Activated CD4-positive, alpha-beta T cell treated with anti-CD3 and anti-CD28 coated beads for 36 hours (primary cell): ENCODE results near the gene CYTH1. TPM values are rescaled to one million over a fixed set of nuclear protein-coding genes. Genes with fewer than 3 reads are reported as not detected.
A peak's percentile ranks its signal among the peaks of the same experiment; 100 is the strongest.

Source experiments
- ATAC-seq: fragments of 200-7000 bp; cut with Tn5 transposase; one replicate; pipeline ENCODE4 v1.10.0; 2021; ENCODE audit warnings: mild to moderate bottlenecking, moderate library complexity
- CTCF ChIA-PET: fragments of 350-600 bp; sonication (Branson Sonifier 250); formaldehyde crosslinking; loops from one replicate; lab custom pipeline; 2021; ENCODE audit warnings: antibody characterized with exemption; lab: Charles Lee
- POLR2A ChIA-PET: fragments of 350-600 bp; sonication (Branson Sonifier 250); formaldehyde crosslinking; loops from one replicate; lab custom pipeline; 2021; ENCODE audit warnings: antibody characterized with exemption, inconsistent platforms; lab: Charles Lee
- DNase-seq: peaks from one replicate; pipeline ENCODE4 v3.0.0-alpha.2; 2020
- H3K27ac Mint-ChIP-seq: one replicate; pipeline ENCODE4 v1.8.0; 2021; ENCODE audit warnings: mixed read lengths
- H3K27me3 Mint-ChIP-seq: one replicate; pipeline ENCODE4 v1.8.0; 2021; ENCODE audit warnings: mixed read lengths
- H3K36me3 Mint-ChIP-seq: one replicate; pipeline ENCODE4 v1.8.0; 2021; ENCODE audit warnings: low read depth, mixed read lengths
- H3K4me1 Mint-ChIP-seq: one replicate; pipeline ENCODE4 v1.8.0; 2021; ENCODE audit warnings: mixed read lengths
- H3K4me3 Mint-ChIP-seq: one replicate; pipeline ENCODE4 v1.8.0; 2021; ENCODE audit warnings: mild to moderate bottlenecking, moderate library complexity, mixed read lengths
- H3K9me3 Mint-ChIP-seq: one replicate; pipeline ENCODE4 v1.8.0; 2021; ENCODE audit warnings: low read depth, mixed read lengths
- intact Hi-C, 2 experiments: fragments of 100-400 bp; cut with DNase I in 1 of 2; cut with micrococcal nuclease in 1 of 2; formaldehyde crosslinking; loops; one replicate each; pipeline versions ENCODE4 v1.14.2 to v1.15.1; 2022 to 2024; cut with DNase I, micrococcal nuclease
- total RNA-seq, 2 experiments: library from RNA; stranded (reverse); gene quantifications; one replicate each; pipeline ENCODE4 v1.2.3, GENCODE V29; 2021

CYTH1 gene
- total RNA-seq, 2 experiments from 2014 or later = 109 to 130 TPM

DNA sequence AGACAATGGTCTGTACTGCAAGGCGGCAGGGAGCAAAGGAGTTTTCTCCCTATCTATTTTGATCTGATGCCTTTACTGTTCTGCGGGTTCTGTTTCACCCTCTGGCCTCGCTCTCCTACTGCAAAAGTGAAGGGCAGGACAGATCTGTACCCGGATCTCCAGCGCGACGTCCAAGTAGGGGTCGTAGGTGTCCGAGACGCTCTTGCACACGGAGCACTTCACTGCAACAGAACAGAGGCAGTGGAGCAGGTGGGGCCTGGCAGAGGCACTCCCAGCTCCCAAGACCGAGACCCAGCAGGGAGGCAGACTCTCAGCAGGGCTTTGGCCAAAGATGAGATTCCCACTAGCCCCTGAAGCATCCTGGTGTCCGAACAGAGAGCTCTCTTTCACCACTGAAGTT, 38.8 kb upstream of the CYTH1 start:
- Mint-ChIP-seq H3K4me1 (peaks cover 69% of the 10 kb centered on the region), H3K36me3 (peaks cover 75% of the 10 kb centered on the region), H3K27ac (no peak overlapping the region), H3K9me3 (no peaks in the 10 kb centered on the region), H3K4me3 (no peak overlapping the region), H3K27me3 (no peaks in the 10 kb centered on the region)
- no peak for DNase-seq
- no peak for ATAC-seq
- POLR2A ChIA-PET = interaction anchor here (0.6 to 1.4 kb wide), 3 partner anchors 11 to 60 kb away, joined by 6 to 11 read pairs (median 8); no protein-coding TSS in a partner anchor
- intact Hi-C loops = no loop called here
- CTCF ChIA-PET = interaction anchor here (0.5 to 0.8 kb wide), 5 partner anchors 7 to 104 kb away, joined by 3 to 5 read pairs (median 3); no protein-coding TSS in a partner anchor

DNA sequence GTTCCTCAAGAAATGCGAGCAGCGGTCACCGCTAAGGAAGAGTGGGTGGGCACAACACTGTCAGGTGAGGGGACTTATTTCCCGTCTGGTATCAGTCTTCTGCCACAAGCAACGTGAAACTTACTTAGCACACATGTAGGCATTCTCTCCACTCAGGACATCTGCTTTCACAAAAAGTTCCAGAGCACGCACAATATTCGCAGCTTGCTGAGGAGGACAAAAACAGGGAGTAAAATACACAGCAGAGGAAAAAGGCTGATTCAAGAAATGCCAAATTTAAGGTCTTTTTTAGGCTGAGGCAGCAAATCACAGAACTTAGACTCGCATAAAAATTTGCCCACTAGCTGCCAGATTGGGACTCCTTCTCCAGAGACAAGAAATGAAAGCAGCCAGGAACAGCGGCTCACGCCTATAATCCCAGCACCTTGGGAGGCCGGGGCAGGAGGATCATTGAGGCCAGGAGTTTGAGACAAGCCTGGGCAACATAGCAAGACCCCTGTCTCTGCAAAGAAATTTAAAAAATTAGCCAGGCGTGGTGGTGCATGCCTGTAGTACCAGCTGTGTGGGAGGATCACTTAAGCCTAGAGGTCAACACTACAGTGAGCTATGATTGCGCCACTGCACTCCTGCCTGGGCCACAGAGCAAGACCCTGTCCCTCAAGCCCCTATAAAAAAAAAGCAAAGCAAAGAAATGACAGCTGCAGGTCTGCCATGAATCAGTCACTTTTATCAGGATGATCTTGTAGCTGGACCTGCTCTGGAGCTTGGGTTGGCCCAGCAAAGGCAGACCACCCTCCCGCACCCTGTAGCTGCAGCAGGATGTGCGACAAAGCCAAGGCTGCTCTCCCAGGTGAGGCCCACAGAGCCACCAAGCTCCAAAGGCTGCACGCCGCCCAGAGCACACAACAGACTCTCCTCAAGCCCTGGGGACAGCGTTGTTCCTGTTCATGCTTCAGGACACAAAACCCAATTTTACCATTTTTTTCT, 38.0 kb upstream of the CYTH1 start:
- no peak for ATAC-seq

DNA sequence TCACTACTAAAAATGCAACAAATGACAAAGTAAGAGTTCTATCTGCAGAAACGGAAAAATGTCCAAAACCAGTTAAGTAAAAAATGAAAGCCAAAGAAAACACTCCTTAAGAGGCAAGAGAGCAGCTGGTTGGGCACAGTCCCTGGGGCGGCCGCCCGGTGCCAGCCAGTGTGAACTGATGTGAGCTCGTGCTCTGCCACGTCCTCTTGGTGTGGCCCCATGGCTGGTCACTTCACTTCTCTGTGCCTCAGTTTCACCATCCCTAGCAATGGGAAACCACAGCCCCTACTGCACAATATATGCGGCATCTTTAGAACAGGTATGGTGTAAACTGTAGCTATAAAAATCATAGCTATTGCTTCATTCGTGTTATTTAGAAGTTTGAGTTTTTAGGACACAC, 37.3 kb upstream of the CYTH1 start:
- ChIA-PET CTCF (interaction anchor here (0.7 to 2.0 kb wide), 11 partner anchors 9 to 517 kb away, joined by 3 to 6 read pairs (median 4); no protein-coding TSS in a partner anchor), POLR2A (interaction anchor here (0.8 to 1.4 kb wide), 8 partner anchors 8 to 23 kb away, joined by 3 to 7 read pairs (median 4); no protein-coding TSS in a partner anchor)
- no peak for ATAC-seq
- Mint-ChIP-seq H3K27ac (peak overlapping the region; percentile 90), H3K36me3 (peaks cover 77% of the 10 kb centered on the region), H3K4me1 (peaks cover 62% of the 10 kb centered on the region), H3K4me3 (peak overlapping the region; percentile 30), H3K27me3 (no peaks in the 10 kb centered on the region), H3K9me3 (no peaks in the 10 kb centered on the region)
- no peak for DNase-seq
- intact Hi-C loops = loop anchor here in 1 of 2 experiments (5.0 kb wide), 1 partner anchor 47 kb away; no protein-coding TSS in a partner anchor

More for the DNA sequence above, 38.0 kb upstream of the CYTH1 start:
- DNase-seq = no peak
- POLR2A ChIA-PET = interaction anchor here (0.6 to 1.4 kb wide), 6 partner anchors 8 to 61 kb away, joined by 3 to 11 read pairs (median 5); no protein-coding TSS in a partner anchor
- Mint-ChIP-seq H3K36me3 (peaks cover 77% of the 10 kb centered on the region), H3K27ac (peak overlapping the region; percentile 90), H3K9me3 (no peaks in the 10 kb centered on the region), H3K4me1 (peaks cover 67% of the 10 kb centered on the region), H3K27me3 (no peaks in the 10 kb centered on the region), H3K4me3 (peak overlapping the region; percentile 30)
- CTCF ChIA-PET = interaction anchor here (0.5 to 2.0 kb wide), 14 partner anchors 8 to 518 kb away, joined by 3 to 6 read pairs (median 4); no protein-coding TSS in a partner anchor
- intact Hi-C loops = loop anchor here in 1 of 2 experiments (5.0 kb wide), 1 partner anchor 48 kb away; no protein-coding TSS in a partner anchor

DNA sequence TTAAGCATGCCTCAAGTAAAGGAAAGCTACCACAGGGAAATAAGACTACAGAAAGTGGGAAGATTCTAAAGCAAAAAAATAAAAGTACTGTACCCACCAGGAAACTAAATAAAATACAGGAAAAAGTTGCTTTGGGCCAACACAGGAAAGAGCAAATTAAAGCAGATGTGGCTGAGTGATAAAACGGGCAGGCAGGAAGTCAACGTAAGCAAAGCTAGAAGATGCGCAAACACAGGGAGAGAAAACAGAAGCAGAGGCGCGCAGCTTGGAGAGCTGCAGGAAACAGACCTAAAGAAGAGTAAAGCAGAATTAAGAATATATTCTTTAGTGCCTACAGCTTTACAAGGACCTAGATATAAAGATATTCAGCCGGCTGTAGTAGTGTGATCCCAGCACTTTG, 36.9 kb upstream of the CYTH1 start:
- POLR2A ChIA-PET = interaction anchor here (0.6 to 1.4 kb wide), 7 partner anchors 8 to 24 kb away, joined by 3 to 7 read pairs (median 3); no protein-coding TSS in a partner anchor
- CTCF ChIA-PET = interaction anchor here (0.9 to 2.0 kb wide), 11 partner anchors 8 to 110 kb away, joined by 3 to 6 read pairs (median 4); no protein-coding TSS in a partner anchor

DNA sequence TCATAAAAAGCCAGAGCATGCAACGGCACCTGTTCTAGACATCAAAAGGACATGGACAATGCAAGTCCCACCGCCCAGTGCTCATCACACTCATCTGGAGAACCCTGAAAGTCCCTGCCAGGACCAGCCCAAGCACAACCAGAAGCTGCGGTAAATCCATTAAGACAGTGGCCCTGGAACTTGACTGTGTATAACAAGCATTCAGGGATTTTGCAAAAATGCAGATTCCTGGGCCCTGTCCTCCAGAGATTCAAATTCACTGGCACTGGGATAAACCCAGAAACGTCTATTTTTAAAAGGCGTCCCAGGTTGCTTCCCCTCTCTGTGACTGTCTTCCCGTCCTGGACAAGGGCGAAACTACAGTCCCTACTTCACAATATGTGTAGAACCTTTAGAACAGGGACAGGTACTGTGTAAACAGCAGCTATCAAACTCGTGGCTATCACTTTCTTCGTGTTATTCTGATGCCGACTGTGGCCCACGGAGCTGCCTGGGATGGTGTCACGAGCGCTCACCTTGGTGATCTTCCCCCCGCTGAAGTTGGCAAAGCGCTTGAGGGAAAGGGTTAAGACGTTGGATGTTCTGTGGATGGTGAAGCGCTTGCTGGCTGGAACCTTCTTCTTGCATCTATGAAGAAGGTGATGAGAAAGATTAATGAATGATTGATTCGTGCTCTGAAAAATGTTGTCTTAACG, 36.2 kb upstream of the CYTH1 start:
- H3K36me3 Mint-ChIP-seq = peaks cover 78% of the 10 kb centered on the region
- H3K9me3 Mint-ChIP-seq = no peaks in the 10 kb centered on the region
- CTCF ChIA-PET = interaction anchor here (0.9 to 2.0 kb wide), 6 partner anchors 11 to 69 kb away, joined by 3 to 6 read pairs (median 4); no protein-coding TSS in a partner anchor
- peaks cover 68% of the 10 kb centered on the region for H3K4me1 Mint-ChIP-seq
- no peak for DNase-seq
- POLR2A ChIA-PET = interaction anchor here (0.6 to 1.4 kb wide), 6 partner anchors 8 to 24 kb away, joined by 3 to 7 read pairs (median 4); no protein-coding TSS in a partner anchor
- peak overlapping the region; percentile 90 for H3K27ac Mint-ChIP-seq
- no peaks in the 10 kb centered on the region for H3K27me3 Mint-ChIP-seq
- no peak for ATAC-seq
- intact Hi-C loops = loop anchor here in 1 of 2 experiments (5.0 kb wide), 1 partner anchor 46 kb away; no protein-coding TSS in a partner anchor
- H3K4me3 Mint-ChIP-seq = peak overlapping the region; percentile 30

More for the DNA sequence above, 36.9 kb upstream of the CYTH1 start:
- intact Hi-C loops = loop anchor here in 1 of 2 experiments (5.0 kb wide), 1 partner anchor 47 kb away; no protein-coding TSS in a partner anchor
- Mint-ChIP-seq H3K27ac (peak overlapping the region; percentile 90), H3K27me3 (no peaks in the 10 kb centered on the region), H3K4me1 (peaks cover 66% of the 10 kb centered on the region), H3K36me3 (peaks cover 78% of the 10 kb centered on the region), H3K9me3 (no peaks in the 10 kb centered on the region), H3K4me3 (peak overlapping the region; percentile 30)
- peak; percentile 64 for DNase-seq
- ATAC-seq = peak; percentile 28

DNA sequence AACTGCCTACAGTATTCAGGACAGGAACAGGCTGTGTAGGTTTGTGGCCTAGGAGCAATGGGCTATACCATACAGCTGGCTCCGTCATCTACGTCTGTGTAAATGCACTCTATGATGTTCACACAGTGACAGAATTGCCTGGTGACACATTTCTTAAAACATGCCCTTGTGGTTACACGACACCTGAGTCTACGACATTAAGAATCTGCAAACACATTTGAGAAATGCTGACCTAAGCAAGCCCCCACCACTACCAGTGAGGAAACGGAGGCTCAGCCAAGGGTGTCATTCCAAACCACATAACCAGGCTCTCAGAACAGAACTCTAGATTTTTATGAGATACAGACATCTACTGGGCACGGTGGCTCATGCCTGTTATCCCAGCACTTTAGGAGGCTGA, 35.0 kb upstream of the CYTH1 start:
- CTCF ChIA-PET = interaction anchor here (0.6 to 0.7 kb wide), 3 partner anchors 84 to 453 kb away, joined by 3 to 4 read pairs (median 3); no protein-coding TSS in a partner anchor

DNA sequence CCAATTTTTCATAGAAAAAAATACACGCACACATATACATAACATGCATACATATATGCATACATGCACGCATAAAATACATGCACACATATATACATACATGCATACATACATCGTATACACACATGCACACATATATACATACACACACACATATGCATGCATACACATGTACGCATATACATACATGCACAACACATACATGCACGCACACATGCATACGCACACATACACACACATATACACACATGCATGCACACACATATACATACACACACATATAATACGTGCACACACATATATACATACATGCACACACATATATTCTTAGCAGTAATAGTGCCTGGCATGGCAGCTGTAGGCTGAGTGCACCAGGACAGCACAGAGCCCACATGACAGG, 33.6 kb upstream of the CYTH1 start:
- intact Hi-C loops = loop anchor here in 1 of 2 experiments (5.0 kb wide), 1 partner anchor 43 kb away; no protein-coding TSS in a partner anchor
- Mint-ChIP-seq H3K4me3 (no peak overlapping the region), H3K4me1 (peaks cover 57% of the 10 kb centered on the region), H3K27ac (no peak overlapping the region), H3K27me3 (no peaks in the 10 kb centered on the region), H3K36me3 (peaks cover 73% of the 10 kb centered on the region), H3K9me3 (no peaks in the 10 kb centered on the region)
- CTCF ChIA-PET = no interaction called here
- POLR2A ChIA-PET = interaction anchor here (1.2 kb wide), 1 partner anchor 10 kb away, joined by 3 read pairs; no protein-coding TSS in a partner anchor
- ATAC-seq (no peak), DNase-seq (no peak)

More for the DNA sequence above, 35.0 kb upstream of the CYTH1 start:
- POLR2A ChIA-PET = interaction anchor here (1.0 to 1.2 kb wide), 2 partner anchors 12 kb away, joined by 3 read pairs; no protein-coding TSS in a partner anchor
- peak; percentile 84 for DNase-seq
- intact Hi-C loops = loop anchor here (1.0 to 5.0 kb wide), 7 partner anchors 12 to 92 kb away; partner anchors contain the start of genes CYTH1 (in 1 of the 2) and USP36 (in 1 of the 2)
- Mint-ChIP-seq H3K36me3 (peaks cover 77% of the 10 kb centered on the region), H3K4me3 (peak overlapping the region; percentile 38), H3K27me3 (no peaks in the 10 kb centered on the region), H3K4me1 (peaks cover 67% of the 10 kb centered on the region), H3K9me3 (no peaks in the 10 kb centered on the region), H3K27ac (peak overlapping the region; percentile 74)
- ATAC-seq = peak; percentile 95

DNA sequence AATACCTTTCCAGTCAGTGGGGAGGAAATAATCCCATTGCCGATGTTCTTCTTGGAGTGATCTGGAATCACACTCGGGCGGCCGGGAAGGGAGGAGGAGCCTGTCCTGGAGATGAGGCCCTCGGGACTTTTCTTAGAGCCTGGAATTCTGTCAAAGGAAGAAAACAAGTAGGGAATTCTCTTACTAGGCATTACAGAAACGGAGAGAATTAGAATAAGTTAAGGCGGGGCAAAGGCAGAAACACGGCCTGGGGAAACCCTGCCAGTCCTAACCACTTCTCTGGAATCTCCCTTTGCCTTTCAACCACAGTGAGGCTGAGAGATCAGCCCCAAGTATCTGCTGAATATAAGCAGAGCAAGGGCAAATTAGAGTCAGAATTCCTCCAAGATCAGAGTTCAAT, 30.8 kb upstream of the CYTH1 start:
- Mint-ChIP-seq H3K4me3 (no peak overlapping the region), H3K27me3 (no peaks in the 10 kb centered on the region), H3K36me3 (peaks cover 73% of the 10 kb centered on the region), H3K27ac (no peak overlapping the region), H3K4me1 (peaks cover 34% of the 10 kb centered on the region), H3K9me3 (no peaks in the 10 kb centered on the region)
- ChIA-PET POLR2A (no interaction called here), CTCF (no interaction called here)
- DNase-seq (no peak), ATAC-seq (no peak)
- intact Hi-C loops = no loop called here

DNA sequence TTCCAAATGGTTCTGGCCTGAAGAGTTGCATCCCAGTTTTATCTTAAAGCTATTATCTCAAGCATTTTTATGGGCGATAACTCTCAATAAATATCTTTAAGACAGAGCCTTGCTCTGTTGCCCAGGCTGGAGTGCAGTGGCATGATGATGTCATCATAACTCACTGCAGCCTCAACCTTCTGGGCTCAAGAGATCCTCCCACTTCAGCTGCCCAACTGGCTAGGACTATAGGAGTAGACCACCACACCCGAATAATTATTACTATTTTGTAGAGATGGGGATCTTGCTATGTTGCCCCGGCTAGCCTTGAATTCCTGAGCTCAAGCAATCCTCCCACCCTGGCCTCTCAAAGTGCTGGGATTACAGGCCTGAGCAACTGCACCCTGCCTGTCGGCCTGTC, 26.1 kb upstream of the CYTH1 start:
- H3K27me3 Mint-ChIP-seq = no peaks in the 10 kb centered on the region
- no peaks in the 10 kb centered on the region for H3K9me3 Mint-ChIP-seq
- CTCF ChIA-PET = interaction anchor here (0.6 kb wide), 1 partner anchor 346 kb away, joined by 3 read pairs; no protein-coding TSS in a partner anchor
- intact Hi-C loops = no loop called here
- ATAC-seq (no peak), DNase-seq (no peak)
- H3K36me3 Mint-ChIP-seq = peaks cover 77% of the 10 kb centered on the region
- no peak overlapping the region for H3K4me3 Mint-ChIP-seq
- H3K4me1 Mint-ChIP-seq = peaks cover 53% of the 10 kb centered on the region
- POLR2A ChIA-PET = interaction anchor here (0.9 kb wide), 1 partner anchor 12 kb away, joined by 3 read pairs; no protein-coding TSS in a partner anchor
- H3K27ac Mint-ChIP-seq = peak overlapping the region; percentile 31

DNA sequence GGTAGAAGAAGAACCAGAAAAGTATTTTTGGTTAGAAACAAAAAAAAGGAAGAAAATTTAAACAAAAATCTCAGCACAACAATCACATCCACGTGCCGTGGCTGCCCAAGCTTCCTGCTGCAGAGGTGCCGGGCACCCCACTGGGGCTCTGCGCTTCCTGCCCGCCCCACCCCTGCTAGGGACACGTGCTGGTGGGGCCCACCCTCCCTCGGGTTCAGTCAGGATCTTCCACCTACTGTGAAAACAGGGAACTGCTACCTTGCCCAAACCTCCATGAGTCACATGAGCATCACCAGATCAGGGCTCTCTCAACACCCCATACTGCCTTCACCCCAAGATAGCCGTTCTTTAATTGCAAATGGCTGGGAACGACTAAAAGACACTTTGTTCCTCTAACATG, 24.4 kb upstream of the CYTH1 start:
- ATAC-seq (peak; percentile 59), DNase-seq (peak; percentile 84)
- Mint-ChIP-seq H3K9me3 (no peaks in the 10 kb centered on the region), H3K27ac (peak overlapping the region; percentile 95), H3K36me3 (peaks cover 78% of the 10 kb centered on the region), H3K4me1 (peaks cover 51% of the 10 kb centered on the region), H3K27me3 (no peaks in the 10 kb centered on the region), H3K4me3 (peak overlapping the region; percentile 41)
- ChIA-PET CTCF (interaction anchor here (0.7 to 1.0 kb wide), 2 partner anchors 18 to 35 kb away, joined by 3 read pairs; no protein-coding TSS in a partner anchor), POLR2A (interaction anchor here (0.6 kb wide), 1 partner anchor 14 kb away, joined by 8 read pairs; no protein-coding TSS in a partner anchor)
- intact Hi-C loops = no loop called here
